HL-60 (cell line): ENCODE results near the gene CPT1B.

Source experiments
- CTCF ChIP-seq: IDR thresholded peaks from one replicate; pipeline ENCODE4 v1.5.1; 2011; ENCODE audit warnings: low read length, control low read depth, inconsistent platforms; ENCODE audit not compliant: insufficient read depth
- GABPA ChIP-seq: IDR thresholded peaks from 2 replicates; pipeline ENCODE4 v1.6.1; 2012; ENCODE audit warnings: low read depth
- POLR2AphosphoS5 ChIP-seq: IDR thresholded peaks from 2 replicates; pipeline ENCODE4 v1.6.1; 2012; ENCODE audit warnings: low read depth
- SPI1 ChIP-seq: IDR thresholded peaks from 2 replicates; pipeline ENCODE4 v1.6.1; 2012; ENCODE audit warnings: low read depth, mild to moderate bottlenecking, borderline replicate concordance
- TF ChIP-seq, protein P1 (sequence below): IDR thresholded peaks from 2 replicates; pipeline ENCODE4 v1.6.1; 2012; ENCODE audit warnings: low read depth; ENCODE audit not compliant: insufficient replicate concordance

DNA sequence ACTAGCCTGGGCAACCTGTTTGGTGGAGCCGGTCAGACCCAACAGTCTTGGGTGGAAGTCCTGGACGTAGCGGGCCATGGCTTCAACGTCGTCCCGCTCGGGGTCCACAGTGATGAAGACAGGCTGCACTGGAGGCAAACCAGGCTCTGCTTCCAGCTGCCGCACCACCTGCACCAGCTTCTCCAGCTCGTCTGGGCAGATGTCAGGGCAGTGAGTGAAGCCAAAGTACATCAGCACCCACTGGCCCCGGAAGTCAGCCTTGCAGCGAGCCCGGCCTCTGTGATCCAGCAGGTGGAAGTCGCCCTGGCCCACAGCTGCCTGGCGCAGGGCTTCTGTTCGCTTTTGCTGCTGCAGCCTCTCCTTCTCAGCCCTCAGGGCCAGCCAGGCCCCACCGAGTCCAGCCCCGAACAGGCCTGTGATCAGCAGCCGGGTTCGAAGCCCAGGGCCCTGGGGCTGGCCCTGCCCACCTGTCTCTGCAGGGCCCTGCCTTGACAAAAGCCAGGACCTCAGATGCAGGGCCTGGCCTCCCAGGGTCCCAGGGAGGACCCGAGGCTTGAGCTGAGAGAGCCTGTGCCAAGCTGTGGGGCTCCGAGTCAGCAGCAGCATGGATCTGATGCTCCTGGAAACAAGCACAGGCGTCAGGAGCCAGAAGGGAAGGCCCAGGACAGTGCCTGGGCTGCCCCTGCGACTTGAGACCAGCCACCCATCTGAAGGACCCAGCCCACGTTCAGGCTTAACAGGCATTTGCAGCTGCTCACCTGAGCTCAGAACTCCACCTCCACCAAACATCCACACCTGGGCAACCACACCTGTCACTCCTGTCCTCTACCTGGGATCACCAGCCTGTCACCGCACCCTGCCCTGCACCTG, 54.2 kb downstream of the CPT1B start:
- no peak for TF ChIP-seq CTCF
- 0 out of 2 replicates have a peak, but pooled peaks have one; percentile 57 for TF ChIP-seq POLR2AphosphoS5
- no peak for TF ChIP-seq SPI1
- TF ChIP-seq, protein P1, sequence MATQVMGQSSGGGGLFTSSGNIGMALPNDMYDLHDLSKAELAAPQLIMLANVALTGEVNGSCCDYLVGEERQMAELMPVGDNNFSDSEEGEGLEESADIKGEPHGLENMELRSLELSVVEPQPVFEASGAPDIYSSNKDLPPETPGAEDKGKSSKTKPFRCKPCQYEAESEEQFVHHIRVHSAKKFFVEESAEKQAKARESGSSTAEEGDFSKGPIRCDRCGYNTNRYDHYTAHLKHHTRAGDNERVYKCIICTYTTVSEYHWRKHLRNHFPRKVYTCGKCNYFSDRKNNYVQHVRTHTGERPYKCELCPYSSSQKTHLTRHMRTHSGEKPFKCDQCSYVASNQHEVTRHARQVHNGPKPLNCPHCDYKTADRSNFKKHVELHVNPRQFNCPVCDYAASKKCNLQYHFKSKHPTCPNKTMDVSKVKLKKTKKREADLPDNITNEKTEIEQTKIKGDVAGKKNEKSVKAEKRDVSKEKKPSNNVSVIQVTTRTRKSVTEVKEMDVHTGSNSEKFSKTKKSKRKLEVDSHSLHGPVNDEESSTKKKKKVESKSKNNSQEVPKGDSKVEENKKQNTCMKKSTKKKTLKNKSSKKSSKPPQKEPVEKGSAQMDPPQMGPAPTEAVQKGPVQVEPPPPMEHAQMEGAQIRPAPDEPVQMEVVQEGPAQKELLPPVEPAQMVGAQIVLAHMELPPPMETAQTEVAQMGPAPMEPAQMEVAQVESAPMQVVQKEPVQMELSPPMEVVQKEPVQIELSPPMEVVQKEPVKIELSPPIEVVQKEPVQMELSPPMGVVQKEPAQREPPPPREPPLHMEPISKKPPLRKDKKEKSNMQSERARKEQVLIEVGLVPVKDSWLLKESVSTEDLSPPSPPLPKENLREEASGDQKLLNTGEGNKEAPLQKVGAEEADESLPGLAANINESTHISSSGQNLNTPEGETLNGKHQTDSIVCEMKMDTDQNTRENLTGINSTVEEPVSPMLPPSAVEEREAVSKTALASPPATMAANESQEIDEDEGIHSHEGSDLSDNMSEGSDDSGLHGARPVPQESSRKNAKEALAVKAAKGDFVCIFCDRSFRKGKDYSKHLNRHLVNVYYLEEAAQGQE: no peak
- TF ChIP-seq GABPA: no peak
